HG03432 (cell line): ENCODE results near the gene TCERG1.
"Not testable (repeated sequence)": the region's sequence is repeated elsewhere in the genome, so short reads cannot be mapped to it uniquely, and the experiment has no call there.

ENCODE experiments used
- ATAC-seq: cut with Tn5 transposase; IDR thresholded peaks from one replicate; pipeline ENCODE4 v1.9.1; 2021; ENCODE audit warnings: mild to moderate bottlenecking, moderate library complexity; ENCODE audit not compliant: unreplicated experiment

Gene TCERG1

DNA sequence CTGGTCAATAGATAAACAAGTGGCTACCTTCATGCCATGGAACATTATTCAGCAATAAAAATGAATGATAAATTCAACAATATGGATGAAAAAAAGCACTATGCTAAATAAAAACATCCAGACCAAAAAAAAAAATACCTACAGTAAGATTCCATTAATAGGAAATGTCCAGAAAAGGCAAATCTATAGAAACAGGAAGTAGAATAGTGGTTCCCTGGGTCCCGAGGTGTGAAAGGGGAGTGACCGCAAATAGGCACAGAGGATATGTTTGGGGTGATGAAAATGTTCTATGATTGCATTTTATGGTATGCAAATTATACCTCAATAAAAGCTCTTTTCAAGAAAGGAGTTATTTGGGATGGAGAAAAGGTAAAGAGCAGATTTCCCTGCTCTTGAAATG is 72.4 kb downstream of the TCERG1 start:
- no peak for ATAC-seq

DNA sequence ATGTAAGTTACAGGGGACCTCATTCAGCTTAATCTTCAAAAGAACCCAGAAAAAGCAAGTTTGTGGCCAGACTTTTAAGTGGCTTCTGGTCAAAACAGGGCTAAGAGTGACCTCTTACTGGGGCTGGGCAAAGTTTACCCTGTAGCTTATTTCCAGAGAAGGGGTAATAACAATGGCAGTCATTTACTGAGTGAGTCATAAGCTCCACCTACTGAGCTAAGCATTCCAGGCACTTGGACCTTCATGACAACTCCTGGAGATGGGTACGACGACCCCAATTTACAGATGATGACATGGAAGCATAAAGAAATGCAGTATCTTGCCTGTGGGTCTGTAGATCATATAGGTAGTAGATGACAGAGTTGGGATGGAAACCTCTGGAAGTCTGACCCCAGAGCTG is 73.6 kb downstream of the TCERG1 start:
- no peak for ATAC-seq

DNA sequence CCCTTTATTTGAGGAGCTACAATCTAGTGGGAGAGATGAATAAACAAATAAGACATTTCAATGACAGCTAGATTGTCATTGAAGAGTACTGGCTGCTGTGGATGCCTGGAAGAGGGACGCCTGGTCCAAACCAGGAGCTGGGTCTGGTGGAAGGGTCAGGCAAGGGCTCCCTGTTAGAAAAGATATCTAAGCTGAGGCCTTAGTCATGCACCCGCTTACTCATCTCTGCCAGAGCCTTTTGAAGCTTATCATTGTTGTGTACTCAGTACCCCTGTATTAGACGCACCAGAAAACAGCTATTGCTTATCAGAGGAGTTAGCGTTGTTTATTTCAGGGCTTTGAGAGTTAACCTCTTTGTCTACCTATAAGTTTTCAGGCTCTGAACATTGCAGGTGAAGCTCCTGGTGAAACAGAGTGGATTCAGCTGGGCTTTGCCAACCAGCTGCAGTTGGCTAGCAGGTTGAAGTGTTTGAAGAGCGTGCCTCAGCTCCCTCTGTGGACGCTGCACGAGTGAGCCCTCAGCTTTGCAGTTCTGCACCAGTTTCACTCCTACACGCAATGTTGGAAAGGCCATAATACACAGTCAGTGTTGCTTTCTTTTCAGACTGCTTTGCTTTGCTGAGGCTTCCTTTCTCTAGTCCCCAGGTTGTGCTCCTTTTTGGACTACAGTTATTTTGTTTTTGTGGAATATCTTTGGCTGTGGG is 74.4 kb downstream of the TCERG1 start:
- no peak for ATAC-seq

DNA sequence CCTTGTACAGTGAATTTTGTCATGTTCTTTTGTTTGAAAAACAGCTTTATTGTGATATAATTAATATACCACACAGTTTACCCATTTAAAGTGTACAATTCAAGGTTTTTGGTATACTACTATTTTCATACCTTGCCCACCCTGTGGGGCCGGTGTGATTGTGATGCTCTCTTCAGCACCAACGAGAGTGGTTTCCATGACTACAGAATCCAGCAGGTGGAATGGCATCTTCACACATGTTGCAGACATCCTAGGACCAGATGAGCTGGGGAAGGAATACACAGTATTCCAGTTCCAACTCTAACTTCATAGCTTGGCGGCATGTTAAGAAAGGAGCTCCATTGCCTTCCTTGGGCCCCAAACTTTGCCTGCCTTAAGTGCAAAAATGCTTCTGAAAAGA is 76.6 kb downstream of the TCERG1 start:
- no peak for ATAC-seq

DNA sequence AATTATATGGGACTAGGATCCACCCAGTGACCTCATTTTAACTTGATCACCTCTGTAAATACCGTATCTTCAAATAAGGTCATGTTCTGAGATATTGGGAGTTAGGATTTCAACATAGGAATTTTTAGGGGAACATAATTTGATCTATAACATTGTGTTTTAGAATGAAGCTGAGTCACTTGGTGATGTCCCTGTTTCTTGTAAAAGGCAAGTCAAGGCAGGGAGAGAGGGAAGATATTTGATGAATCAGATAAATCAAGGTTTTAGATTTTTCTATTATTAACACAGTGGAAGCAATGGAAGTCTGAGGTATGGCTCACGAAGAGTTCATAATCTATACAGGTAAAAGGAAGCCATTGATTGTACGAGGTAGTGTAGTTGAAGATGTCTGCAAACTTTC is 80.7 kb downstream of the TCERG1 start:
- no peak for ATAC-seq

DNA sequence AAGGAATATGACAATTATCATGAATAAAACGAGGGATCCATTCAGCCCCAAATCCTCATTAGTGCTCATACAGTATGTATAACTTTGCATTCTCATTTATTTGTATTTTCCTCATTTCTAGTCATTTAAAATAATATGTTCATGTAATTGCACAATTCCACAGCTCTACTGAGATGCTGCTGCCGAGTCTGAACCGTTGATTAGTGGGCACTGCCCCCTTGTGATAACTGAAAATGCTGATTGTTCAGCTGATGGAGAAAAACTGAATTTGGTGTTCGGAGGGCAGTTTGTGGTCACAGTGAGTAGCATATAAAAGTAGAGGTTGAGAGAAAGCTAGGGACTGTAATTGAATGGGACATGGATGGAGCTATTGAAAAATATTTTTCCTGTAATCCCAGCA is 81.1 kb downstream of the TCERG1 start:
- ATAC-seq: no peak

DNA sequence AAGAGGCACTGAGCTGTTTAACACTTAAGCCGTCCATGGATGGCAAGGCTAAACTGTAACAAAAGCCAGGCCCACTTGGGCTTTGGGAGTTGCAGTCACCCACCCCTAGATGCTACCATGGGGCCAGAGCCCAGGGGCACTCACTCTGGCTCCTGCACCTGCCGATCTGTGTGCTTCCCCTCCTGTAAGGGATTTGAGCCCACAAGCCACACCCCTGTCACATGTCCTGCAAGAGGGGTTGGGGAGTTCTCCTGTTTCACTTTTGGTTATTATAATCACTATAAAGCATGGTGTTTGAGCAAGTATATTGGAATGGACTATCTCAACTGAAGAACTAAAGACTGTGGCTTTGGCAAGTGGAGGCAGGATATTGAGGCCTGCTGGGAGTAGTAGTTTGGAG is 82.9 kb downstream of the TCERG1 start:
- peak; percentile 68 for ATAC-seq

DNA sequence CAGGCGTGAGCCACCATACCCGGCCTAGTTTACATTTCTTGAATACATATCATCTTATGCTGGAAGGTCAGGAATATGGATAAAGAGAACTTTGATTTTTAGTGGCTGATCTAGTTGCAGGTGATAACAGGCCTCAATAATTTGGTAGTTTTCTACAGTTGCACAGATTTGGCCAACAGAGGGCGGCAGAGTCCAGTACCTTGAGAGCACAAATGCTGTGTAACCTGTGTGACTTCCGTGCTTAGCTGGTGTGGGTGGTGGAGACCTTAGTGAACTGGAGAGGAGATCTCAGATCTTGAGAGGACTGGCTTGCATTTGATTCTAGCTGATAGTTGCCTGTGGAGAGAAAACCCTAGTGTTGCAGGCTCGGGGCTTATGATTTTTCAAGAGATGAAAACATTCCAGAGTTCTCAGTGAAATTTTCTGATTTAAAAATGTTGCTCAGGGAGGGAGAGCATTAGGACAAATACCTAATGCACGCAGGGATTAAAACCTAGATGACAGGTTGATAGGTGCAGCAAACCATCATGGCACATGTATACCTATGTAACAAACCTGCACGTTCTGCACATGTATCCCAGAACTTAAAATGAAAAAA is 86.2 kb downstream of the TCERG1 start:
- ATAC-seq: peak; percentile 96

DNA sequence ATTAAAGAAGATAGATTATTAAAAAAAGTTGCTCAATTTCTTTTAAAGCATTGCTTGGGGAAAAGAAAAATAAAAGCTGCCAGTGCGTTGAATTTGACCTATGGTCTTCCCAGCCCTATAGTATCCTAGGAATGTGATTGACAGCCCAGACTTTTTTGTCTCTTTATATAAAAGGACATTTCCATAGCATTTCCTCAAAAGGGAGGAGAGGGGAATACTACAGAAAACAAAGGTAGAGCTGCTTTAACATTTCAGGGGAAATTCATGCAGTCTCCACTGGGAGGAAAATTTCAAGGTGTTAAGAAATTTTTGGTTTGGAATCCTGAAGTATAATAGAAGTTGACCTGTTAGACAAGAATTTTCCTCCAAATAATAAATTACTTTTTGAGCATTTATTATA is 86.7 kb downstream of the TCERG1 start:
- no peak for ATAC-seq

DNA sequence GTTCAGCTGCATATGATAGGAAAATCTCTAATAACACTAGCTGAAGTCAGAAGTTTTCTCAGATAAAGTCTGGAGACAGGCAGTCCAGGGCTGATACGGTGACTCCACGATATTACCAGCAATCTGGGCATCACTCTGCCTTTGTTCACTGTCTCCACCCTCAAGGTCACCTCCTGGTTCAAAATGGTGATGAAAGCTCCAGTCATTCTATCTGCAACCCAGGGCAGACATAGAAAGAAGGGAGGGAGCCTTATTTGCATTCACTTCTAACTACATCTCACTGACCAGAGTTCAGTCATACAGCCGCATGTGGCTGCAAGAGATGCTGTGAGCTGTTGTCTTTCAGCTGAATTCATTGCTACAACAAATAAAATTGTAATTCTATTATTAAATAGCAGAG is 91.3 kb downstream of the TCERG1 start:
- ATAC-seq: no peak

DNA sequence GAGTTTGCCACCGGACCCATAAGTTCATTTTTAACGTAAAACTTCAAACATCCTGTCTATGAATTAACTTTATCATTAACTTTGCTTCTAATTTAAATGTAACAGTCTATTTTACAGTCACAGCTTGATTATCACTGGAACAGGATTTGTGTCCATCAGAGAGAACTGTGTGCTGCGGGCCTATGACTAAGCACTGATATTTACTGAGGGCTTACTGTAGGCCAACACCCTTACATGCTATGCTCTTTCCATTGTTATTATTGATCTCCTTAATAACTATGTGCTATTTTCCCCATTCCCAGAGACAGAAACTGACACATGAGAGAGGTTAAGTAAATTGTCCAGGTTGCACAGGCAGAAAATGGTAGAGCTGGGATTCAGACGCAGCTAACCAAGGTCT is 92.8 kb downstream of the TCERG1 start:
- no peak for ATAC-seq

DNA sequence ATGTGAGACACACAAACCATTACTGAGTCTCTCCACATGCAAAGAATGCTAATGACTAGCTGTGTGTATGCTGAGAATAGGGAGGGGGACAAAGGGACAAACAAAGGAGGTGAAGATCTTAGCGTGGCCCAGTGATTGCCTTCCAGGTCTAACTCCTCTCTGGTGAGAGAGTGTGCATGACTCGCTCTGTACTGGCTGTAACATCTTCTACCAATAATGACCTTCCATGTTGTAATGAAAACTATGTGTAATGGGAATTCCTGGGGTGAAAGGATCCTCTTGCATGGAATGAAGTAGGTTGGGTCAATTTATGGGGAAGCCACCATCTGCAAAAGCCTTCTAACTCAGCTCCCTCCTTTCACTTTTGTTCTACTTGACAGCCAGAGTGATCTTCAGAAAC is 93.3 kb downstream of the TCERG1 start:
- no peak for ATAC-seq

DNA sequence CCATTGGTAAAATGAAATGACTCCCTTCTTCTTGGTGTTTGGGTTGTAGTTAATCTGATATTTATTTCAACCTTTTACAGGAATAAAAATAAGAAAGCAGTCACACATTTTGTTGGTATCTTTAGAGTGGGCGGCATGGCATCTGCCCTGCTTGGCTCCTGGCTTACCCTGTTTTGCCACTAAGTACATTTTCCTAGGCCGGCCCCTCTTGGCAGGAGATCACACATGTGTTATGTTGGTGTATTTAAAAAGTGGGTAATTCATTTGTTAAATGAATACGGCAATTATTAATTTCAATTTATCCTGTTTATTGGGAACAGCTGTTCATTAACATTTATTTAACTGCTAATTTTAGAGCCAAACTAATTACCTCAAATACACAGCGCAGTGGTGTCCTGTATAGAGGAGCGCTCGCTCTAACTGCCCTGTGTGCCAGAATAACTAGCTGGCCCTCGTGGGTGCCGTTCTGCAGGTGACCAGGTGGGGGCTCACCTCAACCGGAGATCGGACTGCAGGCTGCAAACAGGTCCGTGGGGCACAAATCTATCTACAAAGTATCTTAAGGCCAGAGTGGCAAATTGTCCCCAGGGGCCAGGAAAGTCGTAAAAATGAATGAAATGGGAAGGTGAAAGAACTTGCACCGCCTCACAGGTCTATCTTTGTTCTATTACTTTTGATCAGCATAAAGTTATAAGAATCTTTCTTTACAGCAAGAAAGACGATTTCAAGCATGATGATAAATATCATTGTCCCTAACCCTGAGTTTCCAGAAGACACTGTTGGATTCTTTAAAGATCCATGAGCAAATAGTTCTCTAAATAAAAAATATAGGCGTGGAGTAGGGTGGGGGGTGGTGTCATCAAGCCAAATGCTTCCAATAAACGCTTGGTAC is 95.1 kb downstream of the TCERG1 start:
- peak; percentile 98 for ATAC-seq

DNA sequence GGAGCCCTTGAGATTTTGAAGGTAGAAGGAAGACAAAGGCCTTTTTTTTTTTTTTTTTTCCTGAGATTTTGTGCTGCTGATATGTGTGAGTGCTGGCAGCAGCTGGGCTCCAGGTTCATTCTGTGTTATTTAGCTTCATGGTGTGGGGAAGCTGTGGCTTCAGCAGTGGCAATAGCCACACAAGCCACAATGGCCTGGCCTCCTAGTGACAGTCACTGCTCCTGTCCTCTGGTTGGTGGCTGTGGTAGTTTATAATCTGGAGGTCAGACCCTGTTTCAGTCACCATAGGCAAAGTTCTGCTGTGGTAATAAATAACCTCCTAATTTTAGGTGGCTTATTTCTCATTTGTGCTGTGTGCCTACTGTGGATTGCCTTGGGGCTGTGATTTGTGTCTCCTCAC is 97.1 kb downstream of the TCERG1 start:
- ATAC-seq: no peak

DNA sequence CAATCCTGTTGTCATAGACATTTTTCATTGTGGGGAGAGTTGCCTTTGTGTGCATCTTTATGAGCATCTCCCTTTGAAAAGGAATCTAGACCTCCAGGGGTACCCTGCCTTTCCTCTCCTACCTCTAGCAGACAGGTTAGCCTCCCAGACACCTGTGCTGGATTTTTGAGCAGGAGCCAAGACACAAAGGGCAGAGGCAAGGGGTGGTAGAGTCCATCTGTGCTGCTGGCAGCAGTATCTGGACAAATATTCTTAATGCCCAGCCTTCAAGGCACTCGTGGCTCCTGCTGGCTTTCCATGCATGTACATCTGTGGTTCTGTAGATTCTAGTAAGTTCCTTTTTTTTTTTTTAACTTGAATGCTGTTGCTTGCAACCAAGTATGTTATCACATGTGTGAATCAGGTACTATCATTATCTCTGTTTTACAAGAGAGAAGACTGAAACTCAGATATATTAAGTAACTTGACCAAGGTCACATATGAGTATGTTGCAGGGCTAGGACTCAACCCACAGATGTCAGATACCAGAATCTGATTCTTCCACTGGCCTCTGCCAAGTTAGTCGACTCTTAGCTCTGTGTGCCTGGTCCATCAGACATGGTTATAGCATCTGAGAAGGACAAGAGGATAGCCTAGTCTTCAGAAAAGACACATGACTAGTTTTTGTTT is 101.8 kb downstream of the TCERG1 start:
- ATAC-seq: no peak

DNA sequence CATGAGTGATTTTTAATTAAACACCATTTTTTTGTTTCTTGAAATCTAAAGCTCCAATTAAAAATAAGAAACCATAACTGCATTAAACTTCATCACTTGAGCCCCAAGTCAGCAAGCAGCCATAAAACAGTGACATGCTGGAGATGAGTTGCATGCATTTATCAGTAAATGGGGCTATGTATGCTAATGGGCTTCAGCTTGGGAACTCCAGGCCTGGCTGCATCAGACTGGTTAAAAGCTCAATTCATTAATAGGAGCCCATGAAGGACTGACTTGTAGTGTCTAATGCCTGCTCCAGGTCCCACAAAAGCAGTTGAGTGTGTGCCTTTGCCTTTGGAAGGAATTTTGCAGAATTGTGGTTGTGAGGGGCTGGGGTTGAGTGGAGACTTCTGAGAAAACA is 102.5 kb downstream of the TCERG1 start:
- no peak for ATAC-seq

DNA sequence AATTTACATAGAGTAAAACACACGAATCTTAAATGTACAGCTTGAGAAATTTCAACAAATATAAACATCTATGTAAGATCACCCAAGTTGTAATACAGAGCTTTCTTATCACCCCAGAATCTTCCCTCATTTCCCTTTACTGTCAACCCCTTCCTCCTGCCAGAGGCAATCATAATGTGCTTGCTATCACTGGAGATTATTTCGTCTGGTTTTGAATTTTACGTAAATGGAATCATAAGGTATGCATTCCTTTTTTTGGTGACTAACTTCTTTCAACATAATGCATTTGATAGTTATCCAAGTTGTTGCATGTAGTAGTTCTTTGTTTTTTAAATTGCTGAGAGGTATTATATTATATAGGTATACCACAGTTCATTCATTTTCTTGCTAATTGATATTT is 106.3 kb downstream of the TCERG1 start:
- no peak for ATAC-seq

DNA sequence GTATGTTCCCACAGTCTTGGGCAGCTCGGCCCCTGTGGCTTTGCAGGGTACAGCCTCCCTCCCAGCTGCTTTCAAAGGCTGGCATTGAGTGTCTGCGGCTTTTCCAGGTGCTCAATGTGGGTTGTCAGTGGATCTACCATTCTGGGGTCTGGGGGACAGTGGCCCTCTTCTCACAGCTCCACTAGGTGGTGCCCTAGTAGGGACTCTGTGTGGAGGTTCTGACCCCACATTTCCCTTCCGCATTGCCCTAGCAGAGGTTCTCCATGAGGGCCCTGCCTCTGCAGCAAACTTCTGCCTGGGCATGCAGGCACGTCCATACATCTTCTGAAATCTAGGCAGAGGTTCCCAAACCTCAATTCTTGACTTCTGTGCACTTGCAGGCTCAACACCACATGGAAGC is 109.8 kb downstream of the TCERG1 start:
- ATAC-seq: not testable (repeated sequence)

DNA sequence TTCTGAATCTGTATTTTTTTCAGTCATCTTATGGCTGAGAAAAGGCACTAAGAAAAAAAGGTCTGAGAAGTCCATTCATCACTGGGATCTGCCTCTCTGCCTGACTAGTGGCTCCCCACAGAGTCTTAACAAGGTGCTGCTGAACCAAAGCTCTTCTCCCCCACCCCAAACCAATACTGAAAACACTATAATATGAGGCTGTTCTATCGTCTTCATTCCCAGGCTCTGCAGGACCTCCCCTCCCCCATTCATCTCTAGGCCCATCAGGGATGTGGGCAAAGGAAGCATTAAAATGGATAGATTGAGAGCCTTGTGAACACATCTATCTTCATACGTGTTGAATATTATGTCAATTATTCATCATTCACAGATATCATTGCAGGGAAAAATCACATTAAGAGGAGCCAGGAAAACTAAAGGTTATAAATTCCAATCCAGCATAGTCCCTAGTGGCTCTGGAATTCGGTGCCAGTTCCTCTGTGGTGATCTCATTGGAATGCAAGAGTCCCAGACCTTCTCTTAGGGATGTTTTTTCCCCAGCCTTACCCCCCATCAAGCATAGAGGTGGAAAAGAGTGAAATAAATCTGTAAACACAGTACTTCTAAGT is 113.2 kb downstream of the TCERG1 start:
- no peak for ATAC-seq
